Type B pancreatic cell (in vitro differentiated cells): ENCODE results near the gene GABRD. TPM values are rescaled to one million over a fixed set of nuclear protein-coding genes. Genes with fewer than 3 reads are reported as not detected.

Experiments used
- DNase-seq: peaks from one replicate; pipeline ENCODE4 v3.0.0; 2021; ENCODE audit warnings: mixed read lengths; ENCODE audit not compliant: unreplicated experiment; ENCODE audit errors: extremely low spot score
- H3K27ac Mint-ChIP-seq: 2 replicates; pipeline ENCODE4 v1.8.0; 2021; ENCODE audit warnings: mild to moderate bottlenecking, mixed read lengths
- H3K27me3 Mint-ChIP-seq: 2 replicates; pipeline ENCODE4 v1.8.0; 2021; ENCODE audit warnings: mixed read lengths
- H3K36me3 Mint-ChIP-seq: 2 replicates; pipeline ENCODE4 v1.8.0; 2021; ENCODE audit warnings: mixed read lengths
- H3K4me1 Mint-ChIP-seq: one replicate; pipeline ENCODE4 v1.8.0; 2021; ENCODE audit warnings: mixed read lengths; ENCODE audit not compliant: unreplicated experiment
- H3K4me3 Mint-ChIP-seq: 2 replicates; pipeline ENCODE4 v1.8.0; 2021; ENCODE audit warnings: mild to moderate bottlenecking, mixed read lengths
- H3K9me3 Mint-ChIP-seq: 2 replicates; pipeline ENCODE4 v1.8.0; 2021; ENCODE audit warnings: mixed read lengths
- long read RNA-seq: library from polyadenylated mRNA; unstranded; transcript quantifications from one replicate; pipeline ENCODE4 v2.0.0, GENCODE V29; 2020
- total RNA-seq: library from RNA; stranded (reverse); gene quantifications from 2 replicates; pipeline ENCODE4 v1.2.1, GENCODE V29; 2021; ENCODE audit warnings: low replicate concordance
- TF ChIP-seq, protein P1 (sequence below): fragments of 200-600 bp; sonication (generic); conservative IDR thresholded peaks from 2 replicates; pipeline ENCODE4 v1.5.0; 2021; ENCODE audit warnings: antibody characterized with exemption, mild to moderate bottlenecking

Gene GABRD, protein sequence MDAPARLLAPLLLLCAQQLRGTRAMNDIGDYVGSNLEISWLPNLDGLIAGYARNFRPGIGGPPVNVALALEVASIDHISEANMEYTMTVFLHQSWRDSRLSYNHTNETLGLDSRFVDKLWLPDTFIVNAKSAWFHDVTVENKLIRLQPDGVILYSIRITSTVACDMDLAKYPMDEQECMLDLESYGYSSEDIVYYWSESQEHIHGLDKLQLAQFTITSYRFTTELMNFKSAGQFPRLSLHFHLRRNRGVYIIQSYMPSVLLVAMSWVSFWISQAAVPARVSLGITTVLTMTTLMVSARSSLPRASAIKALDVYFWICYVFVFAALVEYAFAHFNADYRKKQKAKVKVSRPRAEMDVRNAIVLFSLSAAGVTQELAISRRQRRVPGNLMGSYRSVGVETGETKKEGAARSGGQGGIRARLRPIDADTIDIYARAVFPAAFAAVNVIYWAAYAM
- total RNA-seq, result 0.43 and 2.0 TPM in 2 replicates
- long read RNA-seq, result 0 reads

DNA sequence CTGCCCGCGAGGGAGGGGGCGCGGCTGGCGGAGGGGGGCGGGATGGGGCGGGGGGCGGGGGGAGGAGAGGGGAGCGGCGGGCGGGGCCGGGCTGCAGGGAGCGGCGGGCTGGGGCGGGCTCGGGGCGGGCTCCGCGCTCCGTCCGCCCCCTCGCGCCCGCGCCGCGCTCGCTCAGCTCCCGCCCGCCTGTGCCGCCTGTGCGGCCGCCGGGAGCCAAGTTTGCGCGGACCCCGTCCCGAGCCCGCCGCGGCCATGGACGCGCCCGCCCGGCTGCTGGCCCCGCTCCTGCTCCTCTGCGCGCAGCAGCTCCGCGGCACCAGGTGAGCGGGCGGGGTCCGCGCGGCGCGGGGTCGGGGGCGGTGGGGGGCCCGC is at the start of gene GABRD:
Gene GABRD, plus strand, starts transcription at position 174 of the 372 bp plus-strand sequence. Its CDS starts 79 bp downstream, at position 253.
- H3K27ac Mint-ChIP-seq, result peak within 1 kb of the TSS; percentile 63
- no peaks in the 10 kb centered on the region for H3K36me3 Mint-ChIP-seq
- peaks cover 84% of the 10 kb centered on the region for H3K27me3 Mint-ChIP-seq
- no peaks in the 10 kb centered on the region for H3K9me3 Mint-ChIP-seq
- DNase-seq, result no peak
- TF ChIP-seq, protein P1, sequence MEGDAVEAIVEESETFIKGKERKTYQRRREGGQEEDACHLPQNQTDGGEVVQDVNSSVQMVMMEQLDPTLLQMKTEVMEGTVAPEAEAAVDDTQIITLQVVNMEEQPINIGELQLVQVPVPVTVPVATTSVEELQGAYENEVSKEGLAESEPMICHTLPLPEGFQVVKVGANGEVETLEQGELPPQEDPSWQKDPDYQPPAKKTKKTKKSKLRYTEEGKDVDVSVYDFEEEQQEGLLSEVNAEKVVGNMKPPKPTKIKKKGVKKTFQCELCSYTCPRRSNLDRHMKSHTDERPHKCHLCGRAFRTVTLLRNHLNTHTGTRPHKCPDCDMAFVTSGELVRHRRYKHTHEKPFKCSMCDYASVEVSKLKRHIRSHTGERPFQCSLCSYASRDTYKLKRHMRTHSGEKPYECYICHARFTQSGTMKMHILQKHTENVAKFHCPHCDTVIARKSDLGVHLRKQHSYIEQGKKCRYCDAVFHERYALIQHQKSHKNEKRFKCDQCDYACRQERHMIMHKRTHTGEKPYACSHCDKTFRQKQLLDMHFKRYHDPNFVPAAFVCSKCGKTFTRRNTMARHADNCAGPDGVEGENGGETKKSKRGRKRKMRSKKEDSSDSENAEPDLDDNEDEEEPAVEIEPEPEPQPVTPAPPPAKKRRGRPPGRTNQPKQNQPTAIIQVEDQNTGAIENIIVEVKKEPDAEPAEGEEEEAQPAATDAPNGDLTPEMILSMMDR, result no peak
- H3K4me3 Mint-ChIP-seq, result peak within 1 kb of the TSS; percentile 87
- no peaks in the 10 kb centered on the region for H3K4me1 Mint-ChIP-seq

- TF ChIP-seq, protein P1, result no peak
- no peaks in the 10 kb centered on the region for H3K4me1 Mint-ChIP-seq
- H3K36me3 Mint-ChIP-seq, result no peaks in the 10 kb centered on the region
- H3K27ac Mint-ChIP-seq, result no peak overlapping the region
- H3K27me3 Mint-ChIP-seq, result peaks cover 3% of the 10 kb centered on the region
- DNase-seq, result no peak
- H3K9me3 Mint-ChIP-seq, result no peaks in the 10 kb centered on the region
- H3K4me3 Mint-ChIP-seq, result no peak overlapping the region
These were observed 49.6 kb upstream of the GABRD start for GRCh38 chr1:1969505-1969900.

GRCh38 chr1:1969953-1970716 is 49.0 kb upstream of the GABRD start:
- DNase-seq, result no peak
- Mint-ChIP-seq H3K27me3 (peaks cover 10% of the 10 kb centered on the region), H3K4me1 (no peaks in the 10 kb centered on the region), H3K36me3 (no peaks in the 10 kb centered on the region), H3K9me3 (no peaks in the 10 kb centered on the region), H3K4me3 (no peak overlapping the region), H3K27ac (no peak overlapping the region)
- TF ChIP-seq, protein P1, result no peak

- Mint-ChIP-seq H3K4me1 (no peaks in the 10 kb centered on the region), H3K27ac (no peak overlapping the region), H3K4me3 (no peak overlapping the region), H3K36me3 (no peaks in the 10 kb centered on the region), H3K9me3 (no peaks in the 10 kb centered on the region), H3K27me3 (peaks cover 13% of the 10 kb centered on the region)
- TF ChIP-seq, protein P1, result no peak
- DNase-seq, result no peak
These were observed 48.1 kb upstream of the GABRD start for GRCh38 chr1:1971017-1971416.

- Mint-ChIP-seq H3K27ac (no peak overlapping the region), H3K4me3 (no peak overlapping the region), H3K9me3 (no peaks in the 10 kb centered on the region), H3K27me3 (peaks cover 13% of the 10 kb centered on the region), H3K36me3 (no peaks in the 10 kb centered on the region), H3K4me1 (no peaks in the 10 kb centered on the region)
- TF ChIP-seq, protein P1, result no peak
- DNase-seq, result no peak
These were observed 47.5 kb upstream of the GABRD start for GRCh38 chr1:1971688-1972087.
